ENCODE measurements around the gene RPN2.

DNA sequence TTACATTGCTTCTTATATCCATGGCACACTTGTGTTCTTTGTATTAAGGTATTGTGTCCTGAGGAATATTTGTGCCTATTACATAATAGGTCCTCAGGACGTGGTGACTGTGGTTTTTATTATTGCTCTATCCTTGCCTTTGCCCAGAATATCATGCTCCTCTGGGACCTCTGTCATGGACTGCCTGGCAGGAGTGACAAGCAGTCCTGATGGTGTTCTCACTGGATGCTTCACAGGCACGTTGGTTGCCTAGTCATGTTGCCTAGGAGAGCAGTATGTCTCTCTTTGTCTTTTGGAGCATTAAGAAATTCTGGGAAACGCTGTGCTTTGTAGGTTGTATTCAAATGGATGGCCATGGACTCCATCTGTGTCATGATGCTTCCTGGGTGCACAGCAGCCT, 24.9 kb downstream of the RPN2 start:
- TF ChIP-seq POLR2A (IDR thresholded peaks at IDR 0.05): no peak
- TF ChIP-seq, protein P1, sequence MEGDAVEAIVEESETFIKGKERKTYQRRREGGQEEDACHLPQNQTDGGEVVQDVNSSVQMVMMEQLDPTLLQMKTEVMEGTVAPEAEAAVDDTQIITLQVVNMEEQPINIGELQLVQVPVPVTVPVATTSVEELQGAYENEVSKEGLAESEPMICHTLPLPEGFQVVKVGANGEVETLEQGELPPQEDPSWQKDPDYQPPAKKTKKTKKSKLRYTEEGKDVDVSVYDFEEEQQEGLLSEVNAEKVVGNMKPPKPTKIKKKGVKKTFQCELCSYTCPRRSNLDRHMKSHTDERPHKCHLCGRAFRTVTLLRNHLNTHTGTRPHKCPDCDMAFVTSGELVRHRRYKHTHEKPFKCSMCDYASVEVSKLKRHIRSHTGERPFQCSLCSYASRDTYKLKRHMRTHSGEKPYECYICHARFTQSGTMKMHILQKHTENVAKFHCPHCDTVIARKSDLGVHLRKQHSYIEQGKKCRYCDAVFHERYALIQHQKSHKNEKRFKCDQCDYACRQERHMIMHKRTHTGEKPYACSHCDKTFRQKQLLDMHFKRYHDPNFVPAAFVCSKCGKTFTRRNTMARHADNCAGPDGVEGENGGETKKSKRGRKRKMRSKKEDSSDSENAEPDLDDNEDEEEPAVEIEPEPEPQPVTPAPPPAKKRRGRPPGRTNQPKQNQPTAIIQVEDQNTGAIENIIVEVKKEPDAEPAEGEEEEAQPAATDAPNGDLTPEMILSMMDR (IDR thresholded peaks at IDR 0.05): no peak
